Stimulated activated CD4-positive, alpha-beta T cell treated with anti-CD3 and anti-CD28 coated beads, Interleukin-2, amount 100 ng/mL, for 48 hours (primary cell): ENCODE measurements around the gene ARF5.
"Not testable (repeated sequence)": the region's sequence is repeated elsewhere in the genome, so short reads cannot be mapped to it uniquely, and the experiment has no call there.

Experiments used
- DNase-seq, 2 donors: peaks; one replicate each; pipeline ENCODE4 v3.0.0-alpha.2; 2020

Gene ARF5

GRCh38 chr7:127588019-127588696, at the start of gene ARF5:
Gene ARF5 (plus strand): TSS chr7:127588411. CDS start chr7:127588499, 88 bp downstream.
- DNase-seq, result peak; percentile 89 to 90

GRCh38 chr7:127539116-127539515, 49.1 kb upstream of the ARF5 start:
- DNase-seq, result no peak

- not testable (repeated sequence) for DNase-seq
Measured at GRCh38 chr7:127540461-127540860, 47.8 kb upstream of the ARF5 start.

- no peak for DNase-seq
Measured at GRCh38 chr7:127541548-127541947, 46.7 kb upstream of the ARF5 start.

- no peak for DNase-seq
Measured at GRCh38 chr7:127546313-127546712, 41.9 kb upstream of the ARF5 start.

- no peak for DNase-seq
Measured at GRCh38 chr7:127550247-127550646, 38.0 kb upstream of the ARF5 start.

GRCh38 chr7:127551941-127552340, 36.3 kb upstream of the ARF5 start:
- DNase-seq, result no peak

GRCh38 chr7:127556404-127556803, 31.8 kb upstream of the ARF5 start:
- no peak for DNase-seq

- no peak for DNase-seq
Measured at GRCh38 chr7:127557803-127558202, 30.4 kb upstream of the ARF5 start.

- DNase-seq, result no peak
Measured at GRCh38 chr7:127566242-127566641, 22.0 kb upstream of the ARF5 start.

- not testable (repeated sequence) for DNase-seq
Measured at GRCh38 chr7:127568034-127568433, 20.2 kb upstream of the ARF5 start.

GRCh38 chr7:127571741-127572505, 16.3 kb upstream of the ARF5 start:
- DNase-seq, result no peak

GRCh38 chr7:127578036-127578684, 10.1 kb upstream of the ARF5 start:
- DNase-seq, result no peak

GRCh38 chr7:127578711-127579275, 9.4 kb upstream of the ARF5 start:
- no peak for DNase-seq

GRCh38 chr7:127580612-127581011, 7.6 kb upstream of the ARF5 start:
- no peak for DNase-seq

GRCh38 chr7:127581716-127582115, 6.5 kb upstream of the ARF5 start:
- no peak for DNase-seq

GRCh38 chr7:127582361-127582760, 5.8 kb upstream of the ARF5 start:
- DNase-seq, result no peak

- no peak for DNase-seq
Measured at GRCh38 chr7:127584648-127585043, 3.6 kb upstream of the ARF5 start.

- DNase-seq, result peak; percentile 95 to 96
Measured at GRCh38 chr7:127585044-127585953, 2.9 kb upstream of the ARF5 start, which contains the start of gene GCC1. Gene GCC1 (minus strand): TSS chr7:127585596. CDS start chr7:127585182, 414 bp downstream.

GRCh38 chr7:127586346-127586745, 1.9 kb upstream of the ARF5 start:
- no peak for DNase-seq

GRCh38 chr7:127587663-127588018, 570 bp upstream of the ARF5 start:
- DNase-seq, result no peak
